ENCODE data around the gene RBM33.

The RBM33 gene

GRCh38 chr7:155669717-155670505, 25.4 kb downstream of the RBM33 start:
- H3K4me3 Mint-ChIP-seq, result no peak overlapping the region
- H3K4me1 Mint-ChIP-seq, result peaks cover 15% of the 10 kb centered on the region
- TF ChIP-seq CTCF (IDR thresholded peaks at IDR 0.05; ENCODE audit: unreplicated experiment in 3 of 3), result no peak
- no peak overlapping the region for H3K27ac Mint-ChIP-seq
- no peaks in the 10 kb centered on the region for H3K9me3 Mint-ChIP-seq
- H3K27me3 Mint-ChIP-seq (ENCODE audit: low read depth), result no peaks in the 10 kb centered on the region
- peaks cover 30% of the 10 kb centered on the region for H3K36me3 Mint-ChIP-seq (ENCODE audit: low read depth)

- H3K9me3 Mint-ChIP-seq, result no peaks in the 10 kb centered on the region
- H3K27ac Mint-ChIP-seq, result no peak overlapping the region
- TF ChIP-seq CTCF (IDR thresholded peaks at IDR 0.05; ENCODE audit: unreplicated experiment in 3 of 3), result no peak
- no peaks in the 10 kb centered on the region for H3K27me3 Mint-ChIP-seq (ENCODE audit: low read depth)
- peaks cover 28% of the 10 kb centered on the region for H3K36me3 Mint-ChIP-seq (ENCODE audit: low read depth)
- peaks cover 15% of the 10 kb centered on the region for H3K4me1 Mint-ChIP-seq
- H3K4me3 Mint-ChIP-seq, result no peak overlapping the region
Measured at GRCh38 chr7:155670521-155670920, 26.1 kb downstream of the RBM33 start.

GRCh38 chr7:155674556-155674955, 30.1 kb downstream of the RBM33 start:
- Mint-ChIP-seq H3K4me1 (peaks cover 15% of the 10 kb centered on the region), H3K36me3 (ENCODE audit: low read depth) (peaks cover 28% of the 10 kb centered on the region), H3K4me3 (no peak overlapping the region), H3K27ac (peak overlapping the region; percentile 31 to 75 (median 73)), H3K9me3 (no peaks in the 10 kb centered on the region), H3K27me3 (ENCODE audit: low read depth) (no peaks in the 10 kb centered on the region)
- no peak for TF ChIP-seq CTCF (IDR thresholded peaks at IDR 0.05; ENCODE audit: unreplicated experiment in 3 of 3)

DNA sequence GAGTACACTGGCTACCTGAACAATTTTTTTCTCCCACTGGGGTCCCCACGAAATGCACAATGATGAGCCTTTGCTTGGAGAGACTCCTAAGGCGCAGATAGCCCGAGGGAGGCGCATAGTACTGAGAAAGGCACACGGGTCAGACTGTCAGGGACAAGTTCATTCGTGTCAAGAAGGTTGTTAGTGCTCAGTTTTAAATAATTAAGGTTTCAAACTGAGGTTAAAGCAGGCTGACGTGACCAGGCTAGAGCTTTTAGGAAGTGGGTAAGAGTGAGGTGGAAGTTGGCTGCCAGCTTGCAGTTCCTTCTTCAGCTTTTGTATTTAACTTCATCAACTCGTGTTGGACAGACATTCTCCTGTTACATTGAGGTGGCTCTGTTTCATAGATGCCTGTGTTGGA, 31.6 kb downstream of the RBM33 start:
- H3K27ac Mint-ChIP-seq, result no peak overlapping the region
- peaks cover 32% of the 10 kb centered on the region for H3K36me3 Mint-ChIP-seq (ENCODE audit: low read depth)
- H3K9me3 Mint-ChIP-seq, result no peaks in the 10 kb centered on the region
- H3K4me1 Mint-ChIP-seq, result peaks cover 6% of the 10 kb centered on the region
- no peaks in the 10 kb centered on the region for H3K27me3 Mint-ChIP-seq (ENCODE audit: low read depth)
- no peak for TF ChIP-seq CTCF (IDR thresholded peaks at IDR 0.05; ENCODE audit: unreplicated experiment in 3 of 3)
- no peak overlapping the region for H3K4me3 Mint-ChIP-seq

DNA sequence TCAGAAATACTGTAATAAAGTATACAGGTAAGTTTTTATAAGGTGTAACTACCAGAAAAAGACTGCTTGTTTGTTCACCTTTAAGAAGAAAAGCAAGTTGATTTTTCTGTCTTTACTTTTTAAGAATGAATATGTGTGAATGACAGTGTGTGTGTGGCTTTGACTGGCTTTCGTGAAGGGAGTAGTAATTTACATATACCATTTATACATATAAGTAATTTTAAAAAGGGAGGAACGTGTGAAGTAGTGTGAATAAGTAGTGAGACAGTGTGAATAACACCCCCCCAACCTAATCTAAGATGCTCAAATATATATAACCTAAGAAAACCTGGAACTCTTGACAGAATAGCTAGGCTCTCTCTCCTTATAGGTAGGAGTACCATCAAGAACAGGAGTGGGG, 33.2 kb downstream of the RBM33 start:
- Mint-ChIP-seq H3K4me1 (peaks cover 6% of the 10 kb centered on the region), H3K27ac (no peak overlapping the region), H3K36me3 (ENCODE audit: low read depth) (peaks cover 46% of the 10 kb centered on the region), H3K9me3 (no peaks in the 10 kb centered on the region), H3K27me3 (ENCODE audit: low read depth) (no peaks in the 10 kb centered on the region), H3K4me3 (no peak overlapping the region)
- no peak for TF ChIP-seq CTCF (IDR thresholded peaks at IDR 0.05; ENCODE audit: unreplicated experiment in 3 of 3)

GRCh38 chr7:155680124-155680523, 35.7 kb downstream of the RBM33 start:
- no peaks in the 10 kb centered on the region for H3K9me3 Mint-ChIP-seq
- H3K27ac Mint-ChIP-seq, result no peak overlapping the region
- H3K36me3 Mint-ChIP-seq (ENCODE audit: low read depth), result peaks cover 53% of the 10 kb centered on the region
- H3K27me3 Mint-ChIP-seq (ENCODE audit: low read depth), result no peaks in the 10 kb centered on the region
- peaks cover 7% of the 10 kb centered on the region for H3K4me1 Mint-ChIP-seq
- H3K4me3 Mint-ChIP-seq, result no peak overlapping the region
- TF ChIP-seq CTCF (IDR thresholded peaks at IDR 0.05; ENCODE audit: unreplicated experiment in 3 of 3), result no peak
